Mesendoderm (in vitro differentiated cells): Measurements from ENCODE around the gene METTL2B.
"Not testable (repeated sequence)": the region's sequence is repeated elsewhere in the genome, so short reads cannot be mapped to it uniquely, and the experiment has no call there.

Experiments used
- DNase-seq: peaks from one replicate; pipeline ENCODE4 v3.0.0; 2013
- H2AK5ac ChIP-seq: 2 replicates; pipeline ENCODE4 v1.6.1; 2013; ENCODE audit warnings: low read length, inconsistent platforms
- H2BK120ac ChIP-seq: 2 replicates; pipeline ENCODE4 v1.6.1; 2013; ENCODE audit warnings: low read depth, mild to moderate bottlenecking, low read length, moderate library complexity, mixed read lengths
- H2BK15ac ChIP-seq: replicated peaks from 2 replicates; pipeline ENCODE4 v1.6.1; 2013; ENCODE audit warnings: low read depth, mild to moderate bottlenecking, moderate library complexity
- H2BK5ac ChIP-seq: 2 replicates; pipeline ENCODE4 v1.6.1; 2013; ENCODE audit warnings: low read length, inconsistent platforms
- H3K18ac ChIP-seq: 2 replicates; pipeline ENCODE4 v1.6.1; 2013; ENCODE audit warnings: mild to moderate bottlenecking, low read length, mixed read lengths
- H3K23ac ChIP-seq: one replicate; pipeline ENCODE4 v1.6.1; 2013; ENCODE audit warnings: low read length
- H3K27ac ChIP-seq: 2 replicates; pipeline ENCODE4 v1.5.1; 2013; ENCODE audit warnings: low read depth, mild to moderate bottlenecking, inconsistent platforms, low read length, moderate library complexity
- H3K27me3 ChIP-seq: 2 replicates; pipeline ENCODE4 v1.6.1; 2013; ENCODE audit warnings: low read length, control low read depth, mild to moderate bottlenecking, inconsistent platforms; ENCODE audit not compliant: insufficient read depth, poor library complexity
- H3K36me3 ChIP-seq: 2 replicates; pipeline ENCODE4 v1.6.1; 2013; ENCODE audit warnings: low read length, inconsistent platforms; ENCODE audit not compliant: control insufficient read depth, insufficient read depth
- H3K4ac ChIP-seq: one replicate; pipeline ENCODE4 v1.6.1; 2013; ENCODE audit warnings: low read depth, mild to moderate bottlenecking, low read length, moderate library complexity
- H3K4me1 ChIP-seq: 2 replicates; pipeline ENCODE4 v1.6.1; 2013; ENCODE audit warnings: low read depth, low read length, inconsistent platforms; ENCODE audit not compliant: control insufficient read depth
- H3K4me2 ChIP-seq: 2 replicates; pipeline ENCODE4 v1.6.1; 2013; ENCODE audit warnings: low read length
- H3K4me3 ChIP-seq: 2 replicates; pipeline ENCODE4 v1.5.1; 2013; ENCODE audit warnings: mild to moderate bottlenecking, low read length
- H3K56ac ChIP-seq: one replicate; pipeline ENCODE4 v1.6.1; 2013; ENCODE audit warnings: low read length
- H3K79me1 ChIP-seq: 2 replicates; pipeline ENCODE4 v1.6.1; 2013; ENCODE audit warnings: low read length, inconsistent platforms
- H3K79me2 ChIP-seq: 2 replicates; pipeline ENCODE4 v1.6.1; 2013; ENCODE audit warnings: mild to moderate bottlenecking, low read length; ENCODE audit not compliant: control insufficient read depth, insufficient read depth
- H3K9ac ChIP-seq: 2 replicates; pipeline ENCODE4 v1.6.1; 2013; ENCODE audit warnings: low read length, inconsistent platforms
- H4K5ac ChIP-seq: one replicate; pipeline ENCODE4 v1.6.1; 2013; ENCODE audit warnings: low read length
- H4K8ac ChIP-seq: one replicate; pipeline ENCODE4 v1.6.1; 2013; ENCODE audit warnings: low read depth, mild to moderate bottlenecking, control low read depth, low read length, moderate library complexity
- WGBS: extraction: QIAGEN DNeasy Blood & Tissue Kit; methylation state at CpG from one replicate; pipeline ENCODE4 v1.1.7; 2013; ENCODE audit warnings: low lambda C conversion rate, missing lambda C conversion rate; ENCODE audit not compliant: insufficient coverage; ENCODE audit errors: extremely low coverage; 5-methylcytosine and 5-hydroxymethylcytosine counted together

Gene METTL2B

DNA sequence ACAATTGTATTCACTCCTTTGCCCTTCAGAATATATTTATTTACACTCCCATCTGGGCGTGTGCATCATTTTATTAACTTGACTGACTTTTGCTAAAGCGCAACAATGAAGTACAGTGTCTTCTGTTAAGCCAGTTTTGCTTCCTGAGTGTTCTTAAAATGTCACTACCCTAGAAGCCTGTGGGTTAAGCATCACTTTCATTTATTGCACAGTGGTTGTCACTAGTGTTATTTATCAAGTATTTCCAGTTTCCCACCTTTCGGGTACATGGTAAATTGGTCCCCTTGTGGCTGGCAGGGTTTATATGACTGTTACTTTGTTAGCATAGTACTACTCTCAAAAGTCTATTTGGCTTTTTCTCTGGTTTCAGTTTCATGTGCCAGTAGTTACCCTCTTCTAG lies 17.6 kb upstream of the METTL2B start:
- no peak overlapping the region for H3K56ac ChIP-seq
- H3K23ac ChIP-seq, result no peak overlapping the region
- peaks cover 19% of the 10 kb centered on the region for H3K79me1 ChIP-seq

GRCh38 chr7:128459394-128459878 lies 17.1 kb upstream of the METTL2B start:
- Histone ChIP-seq H3K56ac (peak overlapping the region; percentile 15), H2AK5ac (no peak overlapping the region), H3K4me3 (no peak overlapping the region), H3K23ac (no peak overlapping the region), H3K4me2 (no peak overlapping the region), H4K5ac (no peak overlapping the region), H3K27me3 (no peaks in the 10 kb centered on the region), H2BK5ac (no peak overlapping the region), H3K79me2 (peaks cover 27% of the 10 kb centered on the region), H3K27ac (no peak overlapping the region), H3K4ac (no peak overlapping the region), H3K9ac (peak overlapping the region; percentile 32), H4K8ac (no peak overlapping the region), H3K4me1 (peaks cover 7% of the 10 kb centered on the region), H2BK120ac (no peak overlapping the region), H2BK15ac (no peak overlapping the region), H3K36me3 (no peaks in the 10 kb centered on the region), H3K79me1 (peaks cover 19% of the 10 kb centered on the region), H3K18ac (no peak overlapping the region)
- peak; percentile 87 for DNase-seq
- WGBS, result no CpG with 5 or more reads among the region's 5 CpGs

More for the DNA sequence above, 17.6 kb upstream of the METTL2B start:
- no peaks in the 10 kb centered on the region for H3K36me3 ChIP-seq
- peaks cover 10% of the 10 kb centered on the region for H3K4me1 ChIP-seq
- H2BK120ac ChIP-seq, result no peak overlapping the region
- H2BK5ac ChIP-seq, result no peak overlapping the region
- no peak overlapping the region for H3K4me3 ChIP-seq
- no peak overlapping the region for H2AK5ac ChIP-seq
- no peak overlapping the region for H3K9ac ChIP-seq
- H4K8ac ChIP-seq, result no peak overlapping the region
- H3K4ac ChIP-seq, result no peak overlapping the region
- no peak overlapping the region for H3K4me2 ChIP-seq
- no peak overlapping the region for H3K18ac ChIP-seq
- no peak overlapping the region for H2BK15ac ChIP-seq
- no peak overlapping the region for H4K5ac ChIP-seq
- H3K79me2 ChIP-seq, result peaks cover 27% of the 10 kb centered on the region
- DNase-seq, result no peak
- no CpG with 5 or more reads among the region's 3 CpGs for WGBS
- no peaks in the 10 kb centered on the region for H3K27me3 ChIP-seq
- H3K27ac ChIP-seq, result no peak overlapping the region

GRCh38 chr7:128462460-128462859 lies 14.1 kb upstream of the METTL2B start:
- no peak overlapping the region for H2BK120ac ChIP-seq

GRCh38 chr7:128463345-128463744 lies 13.2 kb upstream of the METTL2B start:
- not testable (repeated sequence) for H3K27ac ChIP-seq, H2AK5ac ChIP-seq, H3K56ac ChIP-seq, H2BK5ac ChIP-seq, H3K4me3 ChIP-seq, H3K9ac ChIP-seq, H3K79me1 ChIP-seq, H3K23ac ChIP-seq, H3K4ac ChIP-seq, H2BK120ac ChIP-seq, H4K5ac ChIP-seq, H3K4me1 ChIP-seq, H3K79me2 ChIP-seq, H3K18ac ChIP-seq, DNase-seq, H2BK15ac ChIP-seq, H3K36me3 ChIP-seq, H3K4me2 ChIP-seq, H4K8ac ChIP-seq, H3K27me3 ChIP-seq
- WGBS, result no CpG with 5 or more reads among the region's 30 CpGs

More at GRCh38 chr7:128462460-128462859, 14.1 kb upstream of the METTL2B start:
- WGBS, result no CpG with 5 or more reads among the region's 5 CpGs
- Histone ChIP-seq H2BK15ac (no peak overlapping the region), H3K4me2 (no peak overlapping the region), H3K4me3 (no peak overlapping the region), H3K36me3 (no peaks in the 10 kb centered on the region), H4K8ac (no peak overlapping the region), H3K9ac (no peak overlapping the region), H3K27me3 (no peaks in the 10 kb centered on the region), H2AK5ac (no peak overlapping the region), H3K79me1 (peaks cover 14% of the 10 kb centered on the region), H3K4me1 (peaks cover 2% of the 10 kb centered on the region), H3K23ac (no peak overlapping the region), H3K27ac (no peak overlapping the region), H3K4ac (no peak overlapping the region), H3K18ac (no peak overlapping the region), H4K5ac (no peak overlapping the region), H3K79me2 (peaks cover 14% of the 10 kb centered on the region), H3K56ac (no peak overlapping the region), H2BK5ac (no peak overlapping the region)
- DNase-seq, result no peak

- H3K79me1 ChIP-seq, DNase-seq, H3K27me3 ChIP-seq, H4K8ac ChIP-seq, H3K4me3 ChIP-seq, H2BK120ac ChIP-seq, H3K4ac ChIP-seq, H3K27ac ChIP-seq, H3K56ac ChIP-seq, H3K18ac ChIP-seq, H2AK5ac ChIP-seq, H3K9ac ChIP-seq, H4K5ac ChIP-seq, H3K79me2 ChIP-seq, H3K36me3 ChIP-seq, H2BK5ac ChIP-seq, H3K23ac ChIP-seq, H3K4me2 ChIP-seq, H2BK15ac ChIP-seq, H3K4me1 ChIP-seq: not testable (repeated sequence)
- WGBS, result no CpG with 5 or more reads among the region's 8 CpGs
Observed at GRCh38 chr7:128463933-128464332, 12.6 kb upstream of the METTL2B start.

DNA sequence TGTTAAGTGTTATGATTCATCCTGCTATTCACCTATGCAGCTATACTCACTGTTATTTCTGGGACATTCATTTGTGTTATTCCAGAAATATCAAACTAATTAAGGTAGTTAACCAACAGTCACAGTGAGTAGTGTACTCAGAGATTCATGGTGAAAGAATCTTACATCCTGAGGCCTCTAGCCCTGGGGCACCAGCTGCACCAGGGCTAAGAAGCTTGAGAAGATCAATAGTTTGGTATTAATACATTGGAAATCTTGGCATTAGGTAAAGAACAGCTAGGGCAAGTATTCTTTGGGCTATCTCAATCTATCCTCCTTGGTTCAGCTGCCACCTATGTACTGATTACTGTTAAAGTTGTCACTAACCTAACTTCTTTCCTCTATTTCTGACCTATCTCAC lies 9.7 kb upstream of the METTL2B start:
- H4K5ac ChIP-seq, H3K36me3 ChIP-seq, H2BK15ac ChIP-seq, H3K4me2 ChIP-seq, H3K56ac ChIP-seq, H2BK120ac ChIP-seq, H3K4ac ChIP-seq, H3K4me1 ChIP-seq, H3K4me3 ChIP-seq, H3K79me1 ChIP-seq, H3K79me2 ChIP-seq, H3K18ac ChIP-seq, H3K23ac ChIP-seq, H3K27me3 ChIP-seq, H4K8ac ChIP-seq, DNase-seq, H3K9ac ChIP-seq, H3K27ac ChIP-seq, H2AK5ac ChIP-seq, H2BK5ac ChIP-seq: not testable (repeated sequence)
